Esophagus muscularis mucosa (tissue), 4 donors: ENCODE results near the gene DYNC1I2. TPM values are rescaled to one million over a fixed set of nuclear protein-coding genes. Genes with fewer than 3 reads are reported as not detected.

Source experiments
- DNase-seq: peaks from one replicate; pipeline ENCODE4 v3.0.0-alpha.2; 2017; ENCODE audit errors: extremely low spot score
- H3K27ac ChIP-seq, 4 donors: fragments of 200-600 bp; sonication (generic); replicated peaks in 1 of 4; 1 replicate in 3 of 4; 2 replicates in 1 of 4; pipeline ENCODE4 v1.5.1; 2016 to 2019; ENCODE audit warnings: mild to moderate bottlenecking in 1 of 4
- H3K27me3 ChIP-seq, 4 donors: fragments of 200-600 bp; sonication (generic); one replicate each; pipeline versions ENCODE4 v1.5.1 to v1.6.0; 2016 to 2019
- H3K36me3 ChIP-seq, 4 donors: fragments of 200-600 bp; sonication (generic); one replicate each; pipeline ENCODE4 v1.5.1; 2016 to 2019
- H3K4me1 ChIP-seq, 4 donors: fragments of 200-600 bp; sonication (generic); one replicate each; pipeline ENCODE4 v1.5.1; 2016 to 2019
- H3K4me3 ChIP-seq, 4 donors: fragments of 200-600 bp; sonication (generic); 1 replicate in 2 of 4; 2 replicates in 2 of 4; pipeline ENCODE4 v1.5.1; 2016 to 2019; ENCODE audit warnings: mild to moderate bottlenecking in 4 of 4, moderate library complexity in 1 of 4
- H3K9me3 ChIP-seq, 4 donors: fragments of 200-600 bp; sonication (generic); 1 replicate in 3 of 4; 2 replicates in 1 of 4; pipeline ENCODE4 v1.5.1; 2016 to 2019
- EP300 ChIP-seq: sonication (generic); formaldehyde crosslinking; IDR thresholded peaks from one replicate; pipeline ENCODE4 v1.6.1; 2017; ENCODE audit warnings: antibody characterized with exemption
- POLR2A ChIP-seq: fragments of 450-650 bp; IDR thresholded peaks from one replicate; pipeline ENCODE4 v1.6.1; 2017; ENCODE audit warnings: antibody characterized with exemption, moderate library complexity, mild to moderate bottlenecking, low read depth
- POLR2AphosphoS5 ChIP-seq, 2 donors: sonication (generic); formaldehyde crosslinking; IDR thresholded peaks; one replicate each; pipeline ENCODE4 v1.6.1; 2017; ENCODE audit warnings: antibody characterized with exemption in 2 of 2
- whole genome bisulfite sequencing: methylation state at CpG from one replicate; pipeline ENCODE4 v1.1.5; 2018; 5-methylcytosine and 5-hydroxymethylcytosine counted together
- intact Hi-C: fragments of 100-400 bp; cut with DNase I; formaldehyde crosslinking; loops from one replicate; pipeline ENCODE4 v1.15.1; 2023
- total RNA-seq, 4 donors: library from RNA; depleted of rRNA; stranded (reverse); fragments of >200 nt; gene quantifications; one replicate each; pipeline versions ENCODE4 v1.1.0 to v1.2.1, GENCODE V29; 2016
- TF ChIP-seq, protein P1 (sequence below), 3 experiments: fragments of 200-600 bp in 2 of 3; fragments of 450-650 bp in 1 of 3; sonication (generic) in 2 of 3; IDR thresholded peaks; one replicate each; pipeline ENCODE4 v1.5.1; 2017 to 2019; ENCODE audit warnings: antibody characterized with exemption in 3 of 3, mild to moderate bottlenecking in 2 of 3, moderate library complexity in 1 of 3

Gene DYNC1I2
- total RNA-seq, 4 donors from 2014 or later = 99.1 to 122 (median 112) TPM

DNA sequence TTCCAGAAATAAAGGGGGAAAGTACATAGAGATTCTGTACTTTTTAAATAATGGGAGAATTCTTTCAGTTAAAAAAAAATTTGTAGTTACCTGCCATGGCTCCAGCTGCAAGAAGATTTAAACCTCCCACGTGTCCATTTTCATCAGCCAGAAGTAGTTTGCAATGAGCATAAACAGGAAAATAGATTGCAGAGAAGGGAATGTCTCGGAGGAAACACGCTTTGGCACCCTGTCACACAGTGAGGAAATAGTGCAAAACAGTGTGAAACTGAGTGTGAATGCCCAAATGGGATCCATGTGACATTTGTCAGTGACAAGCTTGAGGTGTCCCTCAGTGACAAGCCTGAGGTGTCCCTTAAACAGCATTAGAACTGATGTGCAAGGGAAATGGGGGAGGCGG lies 104.1 kb downstream of the DYNC1I2 start:
- 81% methylated on average over 4 of the region's 4 CpGs for WGBS
- H3K4me3 ChIP-seq = no peak overlapping the region
- peaks cover 10 to 83% (median 71%) of the 10 kb centered on the region in 4 donors for H3K36me3 ChIP-seq

DNA sequence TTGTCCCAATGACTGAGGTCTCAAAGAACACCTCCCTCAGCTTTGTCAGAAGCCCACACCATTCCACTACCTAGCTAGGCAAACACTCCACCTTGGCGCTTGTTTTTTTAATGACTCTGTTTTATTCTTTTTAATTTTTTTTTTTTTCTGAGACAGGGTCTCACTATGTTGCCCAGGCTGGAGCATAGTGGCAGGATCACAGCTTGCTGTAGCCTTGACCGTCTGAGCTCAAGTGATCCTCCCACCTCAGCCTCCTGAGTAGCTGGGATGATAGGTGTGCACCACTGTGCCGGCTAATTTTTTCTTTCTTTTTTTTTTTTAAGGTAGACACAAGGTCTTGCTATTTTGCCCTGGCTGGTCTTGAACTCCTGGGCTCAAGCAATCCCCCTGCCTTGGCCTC lies 104.9 kb downstream of the DYNC1I2 start:
- H3K9me3 ChIP-seq = no peaks in the 10 kb centered on the region
- H3K27ac ChIP-seq = no peak overlapping the region
- no peak overlapping the region for H3K4me3 ChIP-seq
- peaks cover 7 to 77% (median 63%) of the 10 kb centered on the region in 4 donors for H3K36me3 ChIP-seq
- intact Hi-C loops = no loop called here
- TF ChIP-seq EP300 (no peak), POLR2AphosphoS5 (IDR thresholded peaks at IDR 0.05) (no peak), POLR2A (no peak)
- TF ChIP-seq, protein P1, sequence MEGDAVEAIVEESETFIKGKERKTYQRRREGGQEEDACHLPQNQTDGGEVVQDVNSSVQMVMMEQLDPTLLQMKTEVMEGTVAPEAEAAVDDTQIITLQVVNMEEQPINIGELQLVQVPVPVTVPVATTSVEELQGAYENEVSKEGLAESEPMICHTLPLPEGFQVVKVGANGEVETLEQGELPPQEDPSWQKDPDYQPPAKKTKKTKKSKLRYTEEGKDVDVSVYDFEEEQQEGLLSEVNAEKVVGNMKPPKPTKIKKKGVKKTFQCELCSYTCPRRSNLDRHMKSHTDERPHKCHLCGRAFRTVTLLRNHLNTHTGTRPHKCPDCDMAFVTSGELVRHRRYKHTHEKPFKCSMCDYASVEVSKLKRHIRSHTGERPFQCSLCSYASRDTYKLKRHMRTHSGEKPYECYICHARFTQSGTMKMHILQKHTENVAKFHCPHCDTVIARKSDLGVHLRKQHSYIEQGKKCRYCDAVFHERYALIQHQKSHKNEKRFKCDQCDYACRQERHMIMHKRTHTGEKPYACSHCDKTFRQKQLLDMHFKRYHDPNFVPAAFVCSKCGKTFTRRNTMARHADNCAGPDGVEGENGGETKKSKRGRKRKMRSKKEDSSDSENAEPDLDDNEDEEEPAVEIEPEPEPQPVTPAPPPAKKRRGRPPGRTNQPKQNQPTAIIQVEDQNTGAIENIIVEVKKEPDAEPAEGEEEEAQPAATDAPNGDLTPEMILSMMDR (IDR thresholded peaks at IDR 0.05) = no peak
- no peaks in the 10 kb centered on the region for H3K27me3 ChIP-seq
- no peak for DNase-seq
- no peaks in the 10 kb centered on the region for H3K4me1 ChIP-seq
- WGBS = 96% methylated on average over 3 of the region's 3 CpGs

More for the DNA sequence above, 104.1 kb downstream of the DYNC1I2 start:
- intact Hi-C loops = no loop called here
- no peak overlapping the region for H3K27ac ChIP-seq
- H3K9me3 ChIP-seq = no peaks in the 10 kb centered on the region
- H3K4me1 ChIP-seq = no peaks in the 10 kb centered on the region
- no peaks in the 10 kb centered on the region for H3K27me3 ChIP-seq
- no peak for DNase-seq
- no peak for TF ChIP-seq POLR2A

DNA sequence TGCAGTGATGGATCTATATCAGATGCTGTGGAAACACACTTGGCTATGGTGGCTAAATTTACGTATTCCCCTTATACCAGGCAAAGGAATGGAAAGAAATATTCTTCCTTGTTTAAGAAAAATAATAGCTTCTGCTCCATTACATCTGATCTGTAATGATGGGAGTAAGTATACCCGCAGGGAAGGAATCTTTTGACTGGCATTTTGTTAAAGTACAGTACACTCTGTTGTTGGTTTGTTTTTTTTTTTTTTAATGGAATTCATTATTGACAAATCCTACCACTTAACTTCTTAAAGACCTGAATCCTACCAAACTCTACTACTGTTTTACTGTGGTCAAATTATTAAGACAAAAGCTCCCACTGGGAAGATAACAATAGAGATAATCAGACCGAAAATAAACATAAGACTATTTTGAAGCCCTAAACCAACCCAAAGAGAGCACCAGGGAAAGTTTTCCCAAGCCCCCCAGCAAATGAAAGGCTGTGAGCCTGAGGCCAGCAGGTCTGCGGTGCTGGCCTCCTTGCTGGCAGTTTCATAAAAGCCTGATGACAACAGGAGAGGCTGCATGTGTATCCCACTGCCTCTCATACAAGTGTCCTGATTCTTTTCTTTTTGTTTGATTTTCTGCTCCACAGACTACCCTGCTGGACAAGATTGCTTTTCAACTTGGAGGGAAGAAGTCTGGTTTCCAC lies 105.8 kb downstream of the DYNC1I2 start:
- TF ChIP-seq POLR2AphosphoS5 (IDR thresholded peaks at IDR 0.05) (no peak), EP300 (no peak), POLR2A (no peak)
- TF ChIP-seq, protein P1 (IDR thresholded peaks at IDR 0.05) = no peak
- H3K36me3 ChIP-seq = peaks cover 6 to 68% (median 55%) of the 10 kb centered on the region in 4 donors
- intact Hi-C loops = no loop called here

DNA sequence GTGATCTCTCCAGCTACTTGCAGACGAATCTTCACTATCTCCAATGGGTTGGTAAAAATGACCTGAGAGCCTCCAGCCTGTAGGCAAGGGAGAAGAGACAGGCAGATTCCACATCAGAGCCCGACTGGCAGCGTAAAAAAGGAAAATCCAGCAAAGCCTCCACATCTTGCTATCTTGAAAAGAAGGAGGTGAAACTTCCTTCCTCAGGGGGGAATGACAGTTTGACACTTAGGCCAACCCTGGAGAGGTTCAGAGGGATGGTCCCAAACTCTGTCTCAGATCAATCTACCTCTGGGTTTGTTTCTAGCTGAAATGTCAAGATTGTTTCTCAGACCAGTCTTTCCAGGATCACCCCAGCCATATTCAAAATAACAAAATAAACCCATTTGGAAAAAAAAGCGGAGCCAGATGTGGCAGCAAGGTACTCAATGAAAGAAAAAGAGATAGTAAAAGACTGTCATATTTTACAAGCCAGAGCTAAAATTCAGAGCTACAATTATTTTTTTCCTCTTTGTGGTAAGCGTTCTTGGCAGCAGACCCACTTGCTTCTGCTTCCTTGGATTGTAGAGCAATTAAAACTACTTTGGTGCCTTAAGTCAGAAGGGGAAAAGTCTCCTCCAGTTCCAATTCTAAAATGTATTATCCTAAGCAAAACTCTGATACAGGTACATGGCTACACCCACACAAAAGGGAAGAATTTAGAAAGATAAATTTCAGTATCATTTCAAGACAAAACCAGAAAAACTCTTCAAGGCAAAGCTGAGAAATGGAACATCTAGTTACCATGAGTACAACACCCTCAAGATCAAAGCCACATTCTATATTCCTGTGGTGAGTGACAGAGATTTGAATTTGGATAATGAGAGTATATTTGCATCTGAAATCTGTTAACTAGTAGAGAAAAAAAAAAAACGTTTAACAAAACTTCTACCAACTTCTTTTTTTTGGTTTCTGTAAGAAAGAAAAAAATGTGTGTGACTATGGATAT lies 106.7 kb downstream of the DYNC1I2 start:
- H3K27me3 ChIP-seq = no peaks in the 10 kb centered on the region
- TF ChIP-seq POLR2A = no peak
- TF ChIP-seq, protein P1 (IDR thresholded peaks at IDR 0.05) = no peak
- no peak overlapping the region for H3K4me3 ChIP-seq
- no peak for DNase-seq
- peaks cover 6 to 65% (median 50%) of the 10 kb centered on the region in 4 donors for H3K36me3 ChIP-seq
- H3K4me1 ChIP-seq = no peaks in the 10 kb centered on the region
- intact Hi-C loops = no loop called here
- WGBS = 51% methylated on average over 6 of the region's 6 CpGs
- H3K27ac ChIP-seq = no peak overlapping the region
- no peaks in the 10 kb centered on the region for H3K9me3 ChIP-seq

More for the DNA sequence above, 105.8 kb downstream of the DYNC1I2 start:
- H3K9me3 ChIP-seq = no peaks in the 10 kb centered on the region
- no peak for DNase-seq
- no peaks in the 10 kb centered on the region for H3K27me3 ChIP-seq
- WGBS = 73% methylated on average over 4 of the region's 4 CpGs
- H3K4me1 ChIP-seq = no peaks in the 10 kb centered on the region
- H3K4me3 ChIP-seq = no peak overlapping the region
- no peak overlapping the region for H3K27ac ChIP-seq

DNA sequence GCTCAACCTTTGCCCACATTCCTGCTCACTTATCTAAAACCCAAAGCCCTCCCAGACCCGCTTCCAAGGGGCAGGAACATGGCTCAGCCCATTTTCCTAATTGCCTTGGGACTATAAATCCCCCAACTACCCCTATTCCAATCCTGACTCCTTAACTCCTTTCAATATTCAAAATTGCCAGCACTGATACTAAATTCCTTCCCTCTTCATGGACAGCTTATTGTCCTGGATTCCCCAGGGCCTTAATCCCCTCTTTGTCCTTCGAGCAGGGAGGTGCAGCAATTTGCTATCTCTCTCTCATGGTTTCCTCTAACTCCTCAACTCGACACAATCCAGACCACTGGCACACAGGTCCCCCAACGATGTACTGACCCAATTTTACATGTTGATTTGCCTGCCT lies 107.6 kb downstream of the DYNC1I2 start:
- intact Hi-C loops = no loop called here
- peaks cover 6 to 64% (median 48%) of the 10 kb centered on the region in 4 donors for H3K36me3 ChIP-seq
- no peaks in the 10 kb centered on the region for H3K9me3 ChIP-seq
- no peak overlapping the region for H3K4me3 ChIP-seq
- TF ChIP-seq EP300 (no peak), POLR2AphosphoS5 (IDR thresholded peaks at IDR 0.05) (no peak), POLR2A (no peak)
- TF ChIP-seq, protein P1 (IDR thresholded peaks at IDR 0.05) = no peak
- DNase-seq = no peak
- H3K27me3 ChIP-seq = no peaks in the 10 kb centered on the region
- H3K4me1 ChIP-seq = no peaks in the 10 kb centered on the region
- no peak overlapping the region for H3K27ac ChIP-seq
- WGBS = 59% methylated on average over 4 of the region's 4 CpGs
